Measurements from ENCODE around the gene SLCO2B1.

DNA sequence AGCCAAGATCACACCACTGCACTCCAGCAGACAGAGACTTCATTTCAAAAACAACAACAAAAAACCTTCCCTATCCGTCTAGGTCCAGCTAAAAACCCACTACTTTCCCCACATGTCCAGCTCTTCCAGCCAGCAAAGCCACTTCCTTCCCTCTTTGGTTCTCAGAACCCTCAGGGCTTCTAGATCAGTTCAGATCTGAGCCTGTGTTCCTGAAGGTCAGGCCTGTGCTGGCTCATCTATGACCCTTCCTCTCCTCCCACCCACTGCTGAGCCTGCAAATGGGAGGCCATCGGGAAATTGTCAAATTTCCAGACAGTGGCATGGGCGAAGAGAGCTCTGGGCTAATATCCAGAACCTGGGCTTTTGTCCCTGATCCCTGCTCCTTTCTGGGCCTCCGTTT is 37.8 kb downstream of the SLCO2B1 start:
- TF ChIP-seq, protein P1, sequence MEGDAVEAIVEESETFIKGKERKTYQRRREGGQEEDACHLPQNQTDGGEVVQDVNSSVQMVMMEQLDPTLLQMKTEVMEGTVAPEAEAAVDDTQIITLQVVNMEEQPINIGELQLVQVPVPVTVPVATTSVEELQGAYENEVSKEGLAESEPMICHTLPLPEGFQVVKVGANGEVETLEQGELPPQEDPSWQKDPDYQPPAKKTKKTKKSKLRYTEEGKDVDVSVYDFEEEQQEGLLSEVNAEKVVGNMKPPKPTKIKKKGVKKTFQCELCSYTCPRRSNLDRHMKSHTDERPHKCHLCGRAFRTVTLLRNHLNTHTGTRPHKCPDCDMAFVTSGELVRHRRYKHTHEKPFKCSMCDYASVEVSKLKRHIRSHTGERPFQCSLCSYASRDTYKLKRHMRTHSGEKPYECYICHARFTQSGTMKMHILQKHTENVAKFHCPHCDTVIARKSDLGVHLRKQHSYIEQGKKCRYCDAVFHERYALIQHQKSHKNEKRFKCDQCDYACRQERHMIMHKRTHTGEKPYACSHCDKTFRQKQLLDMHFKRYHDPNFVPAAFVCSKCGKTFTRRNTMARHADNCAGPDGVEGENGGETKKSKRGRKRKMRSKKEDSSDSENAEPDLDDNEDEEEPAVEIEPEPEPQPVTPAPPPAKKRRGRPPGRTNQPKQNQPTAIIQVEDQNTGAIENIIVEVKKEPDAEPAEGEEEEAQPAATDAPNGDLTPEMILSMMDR (IDR thresholded peaks at IDR 0.05), result no peak
- no peak for TF ChIP-seq POLR2A (IDR thresholded peaks at IDR 0.05)

Measured in Peyer's patch (tissue), 4 donors.